NCI-H748 (cell line): ENCODE measurements around the gene GAMT.

Experiments used
- DNase-seq: peaks from one replicate; lab custom pipeline; 2025; ENCODE audit not compliant: unreplicated experiment; lab: John Stamatoyannopoulos, UW

GAMT gene

GRCh38 chr19:1386945-1387683 is 14.2 kb downstream of the GAMT start:
- DNase-seq, result no peak

GRCh38 chr19:1385816-1386215 is 15.5 kb downstream of the GAMT start:
- no peak for DNase-seq

GRCh38 chr19:1384478-1385110 is 16.7 kb downstream of the GAMT start:
- peak; percentile 5 for DNase-seq

GRCh38 chr19:1384085-1384462 is 17.3 kb downstream of the GAMT start:
- no peak for DNase-seq

GRCh38 chr19:1383312-1384084 is 17.8 kb downstream of the GAMT start, which contains the start of gene NDUFS7:
TSS of gene NDUFS7 (plus strand) at chr19:1383907. CDS start at chr19:1383927, 20 bp downstream.
- peak; percentile 84 for DNase-seq

GRCh38 chr19:1383017-1383311 is 18.4 kb downstream of the GAMT start:
- DNase-seq, result no peak

GRCh38 chr19:1382250-1382649 is 19.1 kb downstream of the GAMT start:
- DNase-seq, result no peak

- DNase-seq, result no peak
Measured at GRCh38 chr19:1379961-1380489, 21.3 kb downstream of the GAMT start.

- DNase-seq, result no peak
Measured at GRCh38 chr19:1379126-1379905, 22.0 kb downstream of the GAMT start.

- DNase-seq, result no peak
Measured at GRCh38 chr19:1377965-1378785, 23.2 kb downstream of the GAMT start.

- no peak for DNase-seq
Measured at GRCh38 chr19:1377176-1377964, 24.0 kb downstream of the GAMT start.

- no peak for DNase-seq
Measured at GRCh38 chr19:1376415-1376805, 24.9 kb downstream of the GAMT start.

- DNase-seq, result no peak
Measured at GRCh38 chr19:1374250-1374577, 27.1 kb downstream of the GAMT start.

GRCh38 chr19:1373534-1374249 is 27.6 kb downstream of the GAMT start:
- DNase-seq, result no peak

GRCh38 chr19:1373042-1373533 is 28.3 kb downstream of the GAMT start:
- DNase-seq, result no peak

GRCh38 chr19:1370579-1371361 is 30.6 kb downstream of the GAMT start:
- no peak for DNase-seq

- DNase-seq, result no peak
Measured at GRCh38 chr19:1369214-1369805, 32.0 kb downstream of the GAMT start.
